Caki2 (cell line): ENCODE measurements around the gene DEFB123. TPM values are rescaled to one million over a fixed set of nuclear protein-coding genes. Genes with fewer than 3 reads are reported as not detected.

Source experiments
- total RNA-seq: library from RNA; depleted of rRNA; stranded (reverse); fragments of >200 nt; shearing (Covaris generic); gene quantifications from 2 replicates; pipeline ENCODE4 v1.2.3, GENCODE V29; 2014; ENCODE audit warnings: low replicate concordance; rRNA removed

The DEFB123 gene
- total RNA-seq, 1 experiment from 2014 or later, result not detected

Other genes starting within 250 kb of the DEFB123 start
- not detected in 2 replicates for gene DEFB115, start 183.0 kb upstream of the DEFB123 start, total RNA-seq
- not detected in 2 replicates for gene DEFB116, start 132.0 kb upstream of the DEFB123 start, total RNA-seq
- gene DEFB118, start 72.0 kb upstream of the DEFB123 start, total RNA-seq, result not detected in 2 replicates
- not detected in 2 replicates for gene DEFB119, start 50.0 kb upstream of the DEFB123 start, total RNA-seq
- not detected in 2 replicates for gene DEFB121, start 34.4 kb upstream of the DEFB123 start, total RNA-seq
- not detected in 2 replicates for gene DEFB124, start 34.5 kb downstream of the DEFB123 start, total RNA-seq
- gene REM1, start 34.7 kb downstream of the DEFB123 start, total RNA-seq, result not detected in 2 replicates
- gene HM13, start 73.8 kb downstream of the DEFB123 start, total RNA-seq, result 283 and 338 TPM in 2 replicates
- 1,473 and 1,479 TPM in 2 replicates for gene ID1, start 164.7 kb downstream of the DEFB123 start, total RNA-seq
- gene COX4I2, start 197.3 kb downstream of the DEFB123 start, total RNA-seq, result not detected in 2 replicates